ENCODE data around the gene FANCD2. TPM values are rescaled to one million over a fixed set of nuclear protein-coding genes. Genes with fewer than 3 reads are reported as not detected.
"Not testable (repeated sequence)": the region's sequence is repeated elsewhere in the genome, so short reads cannot be mapped to it uniquely, and the experiment has no call there.

The FANCD2 gene
- total RNA-seq, 1 experiment from 2014 or later, result 28.9 TPM

DNA sequence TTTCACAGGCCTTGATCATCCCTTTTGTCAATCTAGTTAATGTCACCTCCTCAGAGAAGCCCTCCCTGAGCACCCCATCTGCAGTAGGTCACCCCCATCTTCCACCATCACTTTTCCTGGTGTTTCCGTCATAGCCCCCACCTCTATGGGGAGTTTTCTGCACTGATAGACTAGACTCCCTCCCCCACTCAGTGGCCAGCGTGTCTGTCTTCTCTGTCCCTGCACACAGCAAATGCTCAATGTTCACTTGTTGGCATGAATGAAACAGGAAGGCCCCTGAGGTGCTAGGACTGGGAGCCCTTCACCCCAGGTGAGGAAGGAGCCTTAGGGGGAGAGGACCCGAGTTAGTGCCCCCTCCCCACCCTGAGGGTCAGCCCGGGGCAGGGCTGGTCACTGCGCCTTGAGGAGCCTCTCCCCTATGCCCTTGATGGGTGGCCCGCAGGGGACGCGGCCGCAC, 15.8 kb upstream of the FANCD2 start:
- in situ Hi-C loops (cut with HindIII; ENCODE audit: low pct_unique_long_range_greater_than_20kb, low sequenced_read_pairs), result no loop called here
- no peak for DNase-seq (ENCODE audit: low read depth, low spot score)

GRCh38 chr3:10010878-10011465, 15.3 kb upstream of the FANCD2 start:
- DNase-seq (ENCODE audit: low read depth, low spot score), result peak; percentile 88
- in situ Hi-C loops (cut with HindIII; ENCODE audit: low pct_unique_long_range_greater_than_20kb, low sequenced_read_pairs), result no loop called here

GRCh38 chr3:10011631-10012030, 14.6 kb upstream of the FANCD2 start:
- DNase-seq (ENCODE audit: low read depth, low spot score), result no peak

DNA sequence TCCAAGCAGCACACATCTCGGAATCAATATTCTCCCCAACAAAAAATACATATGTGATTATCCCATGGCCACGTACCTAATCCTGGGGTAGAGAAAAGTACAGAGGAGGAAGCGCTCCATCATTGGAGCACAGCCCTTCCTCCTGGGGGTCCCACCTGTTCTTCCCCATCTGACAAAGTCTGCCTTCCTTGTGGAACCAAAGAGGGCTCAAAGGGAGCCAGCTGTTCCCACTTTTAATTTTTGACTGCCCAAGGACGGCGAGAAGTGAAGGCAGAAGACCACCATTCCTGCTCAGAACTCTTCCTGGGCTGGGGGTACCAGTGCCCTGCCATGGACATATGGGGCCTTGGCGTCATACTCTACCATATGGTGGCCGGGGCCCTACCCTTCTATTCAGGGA, 14.1 kb upstream of the FANCD2 start:
- DNase-seq (ENCODE audit: low read depth, low spot score), result no peak
- in situ Hi-C loops (cut with HindIII; ENCODE audit: low pct_unique_long_range_greater_than_20kb, low sequenced_read_pairs), result no loop called here

More at GRCh38 chr3:10011631-10012030, 14.6 kb upstream of the FANCD2 start:
- in situ Hi-C loops (cut with HindIII; ENCODE audit: low pct_unique_long_range_greater_than_20kb, low sequenced_read_pairs), result no loop called here

DNA sequence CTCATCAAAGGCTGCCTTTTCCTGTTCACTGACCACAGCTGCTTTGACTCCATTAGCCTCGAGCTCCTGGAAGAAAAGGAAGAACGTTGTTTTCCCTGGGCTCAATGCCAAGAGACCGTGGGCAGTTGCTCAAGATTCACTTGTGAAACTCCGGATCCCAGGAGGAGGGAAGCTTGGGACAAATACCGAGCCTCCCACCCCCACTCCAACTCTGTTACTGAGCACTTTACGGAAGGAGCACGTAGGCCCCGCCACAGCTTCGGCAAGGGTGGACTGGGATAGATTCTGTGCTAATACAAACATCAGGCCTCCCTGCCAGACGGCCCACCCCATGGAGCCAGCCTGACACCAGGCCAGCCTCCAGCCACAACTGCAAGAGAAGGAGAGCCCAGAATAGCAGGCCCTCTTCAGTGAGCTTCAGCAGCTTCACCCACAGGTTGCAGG, 10.8 kb upstream of the FANCD2 start:
- in situ Hi-C loops (cut with HindIII; ENCODE audit: low pct_unique_long_range_greater_than_20kb, low sequenced_read_pairs), result no loop called here
- peak; percentile 99 for DNase-seq (ENCODE audit: low read depth, low spot score)

GRCh38 chr3:10017636-10018292, 8.5 kb upstream of the FANCD2 start:
- in situ Hi-C loops (cut with HindIII; ENCODE audit: low pct_unique_long_range_greater_than_20kb, low sequenced_read_pairs), result no loop called here
- DNase-seq (ENCODE audit: low read depth, low spot score), result no peak

DNA sequence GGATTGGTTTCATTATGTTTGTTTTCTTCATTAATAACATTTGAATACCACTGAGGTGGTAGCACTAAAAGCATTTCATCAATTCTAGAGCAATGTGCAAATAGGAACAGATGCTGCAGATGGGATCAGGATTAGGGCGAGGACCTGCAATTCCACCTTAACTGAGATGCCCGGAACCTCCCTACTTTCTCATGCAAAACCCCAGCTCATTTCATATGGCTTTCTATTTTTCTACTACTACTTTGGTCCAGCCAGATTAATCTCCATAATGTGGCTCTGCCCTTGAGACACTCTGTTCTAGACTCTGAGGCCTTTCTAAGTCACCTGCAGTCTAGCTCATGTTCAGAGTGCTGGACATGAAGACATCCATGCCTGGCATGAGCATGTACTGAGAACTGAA, 7.4 kb upstream of the FANCD2 start:
- in situ Hi-C loops (cut with HindIII; ENCODE audit: low pct_unique_long_range_greater_than_20kb, low sequenced_read_pairs); DNase-seq (ENCODE audit: low read depth, low spot score): not testable (repeated sequence)

- DNase-seq (ENCODE audit: low read depth, low spot score), result no peak
- in situ Hi-C loops (cut with HindIII; ENCODE audit: low pct_unique_long_range_greater_than_20kb, low sequenced_read_pairs), result no loop called here
Measured at GRCh38 chr3:10019326-10019725, 6.9 kb upstream of the FANCD2 start.

DNA sequence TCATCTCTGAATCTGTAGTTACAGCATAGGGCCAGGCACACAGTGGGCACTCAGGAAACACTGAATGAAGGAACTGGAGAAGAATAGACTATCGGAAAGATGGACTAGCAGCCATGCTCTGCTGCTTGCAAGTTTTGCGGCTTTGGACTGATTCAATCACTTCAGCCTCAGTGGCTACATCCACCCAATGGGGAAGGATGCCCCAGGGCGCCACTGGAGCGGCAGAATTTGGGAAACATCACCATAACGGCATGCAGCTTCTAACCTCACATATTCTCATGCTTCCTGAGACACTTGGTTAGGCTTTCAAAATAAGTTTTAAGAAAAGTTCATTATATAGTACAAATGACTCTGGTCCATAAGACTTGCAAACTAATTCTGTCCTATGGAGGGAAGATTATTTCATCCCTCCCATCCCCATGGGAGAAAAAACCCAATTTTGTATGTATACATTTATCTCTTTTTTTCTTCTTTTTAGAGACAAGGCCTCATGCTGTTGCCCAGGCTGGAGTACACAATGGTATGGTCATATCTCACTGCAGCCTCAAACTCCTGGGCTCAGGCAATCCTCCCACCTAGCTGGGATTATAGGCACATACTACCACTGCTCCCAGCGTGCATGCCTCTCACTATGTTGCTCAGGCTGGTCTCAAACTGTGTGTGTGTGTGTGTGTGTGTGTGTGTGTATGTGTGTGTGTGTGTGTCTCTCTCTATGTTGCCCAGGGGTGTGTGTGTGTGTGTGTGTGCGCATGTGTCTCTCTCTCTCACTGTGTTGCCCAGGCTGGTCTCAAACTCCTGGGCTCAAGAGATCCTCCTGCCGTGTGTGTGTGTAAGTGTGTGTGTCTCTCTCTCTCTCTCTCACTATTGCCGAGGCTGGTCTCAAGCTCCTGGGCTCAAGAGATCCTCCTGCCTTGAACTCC, 4.1 kb upstream of the FANCD2 start:
- DNase-seq (ENCODE audit: low read depth, low spot score), result no peak
- in situ Hi-C loops (cut with HindIII; ENCODE audit: low pct_unique_long_range_greater_than_20kb, low sequenced_read_pairs), result no loop called here

GRCh38 chr3:10023587-10024310, 2.5 kb upstream of the FANCD2 start:
- DNase-seq (ENCODE audit: low read depth, low spot score), result no peak
- in situ Hi-C loops (cut with HindIII; ENCODE audit: low pct_unique_long_range_greater_than_20kb, low sequenced_read_pairs), result no loop called here

DNA sequence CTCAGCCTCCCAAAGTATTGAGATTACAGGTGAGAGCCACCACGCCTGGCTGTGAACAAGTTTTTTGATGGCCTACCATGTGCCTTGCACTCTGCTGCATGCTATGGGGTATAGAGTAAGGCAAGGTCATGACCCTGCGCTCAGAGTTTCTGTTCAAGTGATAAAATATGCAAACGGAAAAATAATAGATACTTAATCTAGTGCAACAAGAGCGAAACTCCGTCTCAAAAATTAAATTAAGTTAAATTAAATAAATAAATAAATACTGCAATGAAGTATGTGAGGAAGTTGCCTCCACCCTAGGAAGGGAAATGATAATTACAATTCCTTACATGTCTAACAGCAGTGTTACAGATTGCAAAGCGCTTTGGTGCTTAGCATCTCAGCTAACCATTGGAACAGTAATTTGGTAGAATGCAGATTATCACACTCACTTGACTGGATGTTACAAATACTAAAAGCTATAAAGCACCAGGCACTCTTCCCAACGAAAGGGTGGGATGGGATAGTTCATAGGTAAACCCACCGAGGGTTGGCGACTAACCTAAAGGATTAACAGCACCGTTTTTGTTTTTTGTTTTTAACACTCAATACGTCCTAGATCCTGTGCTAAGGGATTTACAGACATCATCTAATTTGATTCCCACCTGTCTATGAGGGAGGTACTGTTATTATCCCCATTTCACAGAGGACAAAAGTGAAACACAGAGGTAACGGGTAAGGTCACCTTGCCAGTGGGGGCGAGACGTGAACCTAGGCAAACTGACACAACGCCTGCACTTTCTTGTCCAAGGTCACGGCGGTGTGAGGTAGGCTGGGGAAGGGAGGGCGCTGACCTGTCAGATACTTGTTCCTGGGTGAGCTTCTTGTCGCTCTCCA, 793 bp upstream of the FANCD2 start:
- in situ Hi-C loops (cut with HindIII; ENCODE audit: low pct_unique_long_range_greater_than_20kb, low sequenced_read_pairs), result no loop called here
- DNase-seq (ENCODE audit: low read depth, low spot score), result no peak

DNA sequence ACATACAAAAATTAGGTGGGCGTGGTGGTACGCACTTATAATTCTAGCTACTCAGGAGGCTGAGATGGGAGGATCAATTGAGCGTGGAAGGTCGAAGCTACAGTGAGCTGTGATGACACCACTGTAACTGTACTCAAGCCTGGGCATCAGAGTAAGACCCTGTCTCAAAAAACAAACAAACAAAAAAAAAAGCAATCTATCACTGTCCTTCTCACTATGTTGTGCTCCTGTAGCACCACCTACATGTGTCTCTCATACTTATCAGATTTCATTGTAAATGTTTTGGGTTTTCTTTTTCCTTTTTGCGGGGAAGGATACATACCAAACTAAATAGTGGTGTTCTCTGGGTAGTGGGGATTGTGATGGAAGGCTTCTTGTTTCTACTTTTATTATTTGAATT, 14.8 kb downstream of the FANCD2 start:
- in situ Hi-C loops (cut with HindIII; ENCODE audit: low pct_unique_long_range_greater_than_20kb, low sequenced_read_pairs), result no loop called here
- DNase-seq (ENCODE audit: low read depth, low spot score), result no peak

GRCh38 chr3:10047876-10048275, 21.6 kb downstream of the FANCD2 start:
- no peak for DNase-seq (ENCODE audit: low read depth, low spot score)
- in situ Hi-C loops (cut with HindIII; ENCODE audit: low pct_unique_long_range_greater_than_20kb, low sequenced_read_pairs), result no loop called here

DNA sequence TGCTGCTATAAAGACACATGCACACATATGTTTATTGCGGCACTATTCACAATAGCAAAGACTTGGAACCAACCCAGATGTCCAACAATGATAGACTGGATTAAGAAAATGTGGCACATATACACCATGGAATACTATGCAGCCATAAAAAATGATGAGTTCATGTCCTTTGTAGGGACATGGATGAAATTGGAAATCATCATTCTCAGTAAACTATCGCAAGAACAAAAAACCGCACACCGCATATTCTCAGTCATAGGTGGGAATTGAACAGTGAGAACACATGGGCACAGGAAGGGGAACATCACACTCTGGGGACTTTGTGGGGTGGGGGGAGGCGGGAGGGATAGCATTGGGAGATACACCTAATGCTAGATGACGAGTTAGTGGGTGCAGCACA, 26.8 kb downstream of the FANCD2 start:
- DNase-seq (ENCODE audit: low read depth, low spot score); in situ Hi-C loops (cut with HindIII; ENCODE audit: low pct_unique_long_range_greater_than_20kb, low sequenced_read_pairs): not testable (repeated sequence)

DNA sequence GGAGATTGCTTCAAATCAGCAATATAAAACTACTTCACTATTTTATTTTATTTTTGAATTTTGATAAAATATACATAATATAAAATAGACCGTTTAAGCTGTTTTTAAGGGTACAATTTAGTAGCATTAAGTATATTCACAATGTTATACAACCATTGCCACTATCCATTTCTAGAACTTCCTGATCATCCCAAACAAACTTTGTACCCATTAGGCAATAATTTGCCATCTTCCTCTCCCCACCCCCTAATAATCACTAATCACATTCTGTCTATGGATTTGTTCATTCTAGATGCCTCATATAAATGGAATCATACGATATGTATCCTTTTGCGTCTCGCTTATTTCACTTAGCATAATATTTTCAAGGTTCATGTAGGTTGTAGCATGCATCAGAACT, 28.9 kb downstream of the FANCD2 start:
- in situ Hi-C loops (cut with HindIII; ENCODE audit: low pct_unique_long_range_greater_than_20kb, low sequenced_read_pairs), result no loop called here
- no peak for DNase-seq (ENCODE audit: low read depth, low spot score)

DNA sequence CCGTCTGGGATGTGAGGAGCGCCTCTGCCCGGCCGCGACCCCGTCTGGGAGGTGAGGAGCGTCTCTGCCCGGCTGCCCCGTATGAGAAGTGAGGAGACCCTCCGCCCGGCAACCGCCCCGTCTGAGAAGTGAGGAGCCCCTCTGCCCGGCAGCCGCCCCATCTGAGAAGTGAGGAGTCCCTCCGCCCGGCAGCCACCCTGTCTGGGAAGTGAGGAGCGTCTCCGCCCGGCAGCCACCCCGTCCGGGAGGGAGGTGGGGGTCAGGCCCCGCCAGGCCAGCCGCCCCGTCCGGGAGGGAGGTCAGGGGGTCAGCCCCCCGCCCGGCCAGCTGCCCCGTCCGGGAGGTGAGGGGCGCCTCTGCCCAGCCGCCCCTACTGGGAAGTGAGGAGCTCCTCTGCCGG, 43.8 kb downstream of the FANCD2 start:
- in situ Hi-C loops (cut with HindIII; ENCODE audit: low pct_unique_long_range_greater_than_20kb, low sequenced_read_pairs); DNase-seq (ENCODE audit: low read depth, low spot score): not testable (repeated sequence)

DNA sequence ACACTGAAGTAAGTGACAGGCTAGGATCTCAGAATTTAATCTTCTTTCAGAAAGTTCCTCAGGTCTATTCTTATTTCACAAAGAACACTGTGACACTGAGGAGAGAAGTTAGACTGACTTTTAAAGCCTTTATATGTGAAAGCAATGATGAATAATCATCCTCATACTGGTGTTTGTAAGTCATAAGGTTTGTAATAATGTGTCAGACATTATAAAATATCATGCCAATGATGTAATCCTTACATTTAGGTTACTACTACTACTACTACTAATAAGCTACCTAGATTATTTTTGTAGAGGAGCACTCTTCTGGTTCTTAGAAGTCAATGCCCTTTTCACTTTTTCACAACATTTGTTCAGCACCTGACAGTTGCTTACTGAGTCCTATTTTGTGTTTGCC, 48.4 kb downstream of the FANCD2 start:
- in situ Hi-C loops (cut with HindIII; ENCODE audit: low pct_unique_long_range_greater_than_20kb, low sequenced_read_pairs), result no loop called here
- no peak for DNase-seq (ENCODE audit: low read depth, low spot score)

Data from SK-MEL-5 (cell line).